T-cell (primary cell): Measurements from ENCODE around the gene KCNAB3. TPM values are rescaled to one million over a fixed set of nuclear protein-coding genes. Genes with fewer than 3 reads are reported as not detected.

Experiments
- ATAC-seq, 4 experiments: fragments of 200-7000 bp in 3 of 4; fragments of 150-1000 bp in 1 of 4; cut with Tn5 transposase; replicated peaks in 1 of 4; 1 replicate in 3 of 4; 2 replicates in 1 of 4; pipeline ENCODE4 v1.10.0; 2021; ENCODE audit warnings: moderate library complexity in 3 of 4, mild to moderate bottlenecking in 2 of 4, moderate number of reproducible peaks in 1 of 4
- CTCF ChIA-PET, 2 donors: fragments of 300-600 bp; sonication (Branson Sonifier 250); formaldehyde crosslinking; loops; one replicate each; lab custom pipeline; 2022; ENCODE audit warnings: antibody characterized with exemption in 2 of 2; lab: Charles Lee
- POLR2A ChIA-PET, 2 donors: fragments of 300-600 bp; sonication (Branson Sonifier 250); formaldehyde crosslinking; loops; one replicate each; lab custom pipeline; 2022; ENCODE audit warnings: antibody characterized with exemption in 2 of 2; lab: Charles Lee
- DNase-seq, 35 experiments: peaks; one replicate each; pipeline versions ENCODE4 v3.0.0 to v3.0.0-alpha.2; 2013 to 2023
- H3K27ac ChIP-seq: one replicate; pipeline ENCODE4 v1.5.1; 2013; ENCODE audit warnings: low read length
- H3K27me3 ChIP-seq, 2 experiments: replicated peaks in 1 of 2; 1 replicate in 1 of 2; 2 replicates in 1 of 2; pipeline versions ENCODE4 v1.6.1 to v1.7.0; 2013; ENCODE audit warnings: low read length in 1 of 2, mixed read lengths in 1 of 2; ENCODE audit not compliant: control insufficient read depth in 2 of 2, insufficient read depth in 2 of 2; ENCODE audit errors: extremely low read depth in 1 of 2
- H3K36me3 ChIP-seq, 2 donors: 1 replicate in 1 of 2; 2 replicates in 1 of 2; pipeline versions ENCODE4 v1.6.1 to v1.7.0; 2013; ENCODE audit warnings: low read length in 1 of 2; ENCODE audit not compliant: control insufficient read depth in 2 of 2, insufficient read depth in 1 of 2; ENCODE audit errors: extremely low read depth in 1 of 2
- H3K4me1 ChIP-seq, 2 experiments: 1 replicate in 1 of 2; 2 replicates in 1 of 2; pipeline versions ENCODE4 v1.6.1 to v1.7.0; 2013; ENCODE audit warnings: low read length in 2 of 2, mixed read lengths in 1 of 2; ENCODE audit not compliant: insufficient read depth in 2 of 2, control insufficient read depth in 1 of 2; ENCODE audit errors: extremely low read depth in 1 of 2
- H3K4me3 ChIP-seq, 2 donors: 1 replicate in 1 of 2; 2 replicates in 1 of 2; pipeline versions ENCODE4 v1.5.1 to v1.7.0; 2013; ENCODE audit warnings: mild to moderate bottlenecking in 2 of 2, low read length in 1 of 2, moderate library complexity in 1 of 2; ENCODE audit not compliant: control insufficient read depth in 1 of 2; ENCODE audit errors: extremely low read depth in 1 of 2
- H3K9me3 ChIP-seq: 2 replicates; pipeline ENCODE4 v1.7.0; 2013
- H3K27ac Mint-ChIP-seq, 2 donors: one replicate each; pipeline ENCODE4 v1.8.0; 2020 to 2021; ENCODE audit warnings: mild to moderate bottlenecking in 2 of 2, mixed read lengths in 2 of 2
- H3K27me3 Mint-ChIP-seq, 2 donors: one replicate each; pipeline ENCODE4 v1.8.0; 2021 to 2022; ENCODE audit warnings: mixed read lengths in 2 of 2
- H3K36me3 Mint-ChIP-seq: one replicate; pipeline ENCODE4 v1.8.0; 2021; ENCODE audit warnings: mixed read lengths
- H3K4me1 Mint-ChIP-seq, 3 donors: one replicate each; pipeline ENCODE4 v1.8.0; 2020 to 2022; ENCODE audit warnings: mixed read lengths in 3 of 3, mild to moderate bottlenecking in 1 of 3
- H3K4me3 Mint-ChIP-seq, 3 donors: one replicate each; pipeline ENCODE4 v1.8.0; 2020 to 2022; ENCODE audit warnings: mild to moderate bottlenecking in 3 of 3, mixed read lengths in 3 of 3, moderate library complexity in 3 of 3
- H3K9me3 Mint-ChIP-seq, 3 donors: one replicate each; pipeline ENCODE4 v1.8.0; 2020 to 2022; ENCODE audit warnings: mixed read lengths in 3 of 3
- WGBS: methylation state at CpG from one replicate; pipeline ENCODE4 v1.1.5; 2013; ENCODE audit warnings: missing lambda C conversion rate; ENCODE audit not compliant: insufficient coverage; 5-methylcytosine and 5-hydroxymethylcytosine counted together
- total RNA-seq, 35 experiments: library from RNA in 6 of 35; stranded (reverse) in 6 of 35; fragments of 120-200 nt in 1 of 35; gene quantifications; one replicate each; pipeline versions ENCODE4 v1.2.1 to v1.2.4 and lab custom pipeline; 2013 to 2026

The KCNAB3 gene
- total RNA-seq, 5 donors from 2014 or later (not counting 1 experiment from before 2014, with no cell fraction given): 10.0 to 18.1 (median 14.5) TPM

DNA sequence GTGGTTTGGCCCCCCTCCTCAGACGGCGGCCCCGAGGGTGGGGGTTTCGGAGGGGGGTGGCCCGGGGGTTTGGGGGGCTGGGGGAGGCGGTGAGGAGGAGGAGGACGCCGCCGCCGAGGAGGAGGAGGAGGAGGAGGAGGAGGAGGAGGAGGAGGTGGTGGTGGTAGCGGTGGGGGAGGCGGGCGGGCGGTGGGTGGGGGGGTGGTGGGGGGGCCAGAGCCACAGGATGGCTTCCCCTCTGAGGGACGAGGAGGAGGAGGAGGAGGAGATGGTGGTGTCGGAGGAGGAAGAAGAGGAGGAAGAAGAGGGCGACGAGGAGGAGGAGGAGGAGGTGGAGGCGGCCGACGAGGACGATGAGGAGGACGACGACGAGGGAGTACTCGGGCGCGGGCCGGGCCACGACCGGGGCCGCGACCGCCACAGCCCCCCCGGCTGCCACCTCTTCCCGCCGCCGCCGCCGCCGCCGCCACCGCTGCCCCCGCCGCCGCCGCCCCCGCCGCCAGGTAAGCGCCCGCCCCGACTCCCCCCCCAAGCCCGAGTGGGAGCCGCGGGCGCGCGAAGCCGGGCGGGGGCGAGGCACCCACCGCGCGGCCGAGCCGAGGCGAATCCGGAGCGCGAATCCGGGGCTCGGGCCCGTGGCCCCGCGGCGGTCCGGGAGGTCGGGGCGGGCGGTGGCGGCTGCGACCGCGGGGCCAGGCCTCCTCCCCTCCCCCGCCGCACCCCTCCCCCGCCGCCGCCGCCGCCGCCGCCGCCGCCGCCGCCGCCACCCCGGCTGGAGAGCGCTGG, 44.9 kb downstream of the KCNAB3 start:
- H3K27me3 Mint-ChIP-seq: no peaks in the 10 kb centered on the region
- Histone ChIP-seq H3K27ac (peak overlapping the region; percentile 77), H3K36me3 (peaks cover 0 to 19% of the 10 kb centered on the region in 2 donors), H3K4me1 (peaks cover 45 to 67% of the 10 kb centered on the region in 2 experiments), H3K4me3 (peak overlapping the region in 1 of 2 donors; percentile 85), H3K27me3 (no peaks in the 10 kb centered on the region), H3K9me3 (no peaks in the 10 kb centered on the region)
- ChIA-PET CTCF (no interaction called here), POLR2A (no interaction called here)
- H3K9me3 Mint-ChIP-seq: no peaks in the 10 kb centered on the region
- no peaks in the 10 kb centered on the region for H3K36me3 Mint-ChIP-seq
- WGBS: no CpG with 5 or more reads among the region's 100 CpGs
- peak overlapping the region in 1 of 2 donors; percentile 53 for H3K27ac Mint-ChIP-seq
- peak overlapping the region in 2 of 3 donors; percentile 61 to 75 for H3K4me3 Mint-ChIP-seq
- peak in 26 of 35 experiments; percentile 10 to 62 (median 24) for DNase-seq
- peaks cover 0 to 5% (median 4%) of the 10 kb centered on the region in 3 donors for H3K4me1 Mint-ChIP-seq
- ATAC-seq: peak in 2 of 4 experiments; percentile 2 to 3

DNA sequence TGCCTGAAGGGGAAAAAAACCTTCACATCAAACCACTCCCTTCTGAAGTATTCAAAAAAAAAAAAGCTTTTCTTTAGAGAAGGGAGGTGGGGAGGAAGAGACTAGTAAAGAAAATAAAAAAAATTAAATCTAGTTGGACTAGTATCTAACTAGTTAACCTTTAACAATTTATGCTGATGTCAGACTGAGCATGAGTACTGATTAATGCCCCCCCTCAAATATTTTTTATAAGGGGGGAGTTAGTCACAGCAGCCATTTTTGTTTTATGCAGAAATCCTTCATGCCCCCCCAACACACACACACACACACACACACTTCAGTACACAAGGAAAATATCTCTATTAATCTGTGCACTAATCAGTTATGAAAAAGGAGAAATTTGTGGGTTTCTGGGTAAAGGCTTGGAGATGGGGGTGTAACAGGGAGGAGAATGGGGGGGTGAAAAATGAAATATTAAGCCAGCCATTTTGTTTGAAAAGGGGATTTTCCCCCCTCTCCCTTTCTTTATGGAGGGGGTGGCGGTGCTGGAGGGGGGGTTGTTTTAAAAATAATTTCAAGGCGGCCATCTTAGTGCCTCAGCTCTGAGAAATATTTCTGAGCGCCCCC, 45.8 kb downstream of the KCNAB3 start:
- ChIA-PET POLR2A (interaction anchor here (0.6 kb wide), 2 partner anchors 12 to 22 kb away, joined by 7 to 9 read pairs; no protein-coding TSS in a partner anchor), CTCF (interaction anchor here (0.6 to 1.3 kb wide), 3 partner anchors 15 to 233 kb away, joined by 3 to 5 read pairs (median 3); partner anchors contain the start of gene RNF227 (in 1 of the 2))
- no peaks in the 10 kb centered on the region for H3K27me3 ChIP-seq
- no peaks in the 10 kb centered on the region for H3K9me3 ChIP-seq
- Mint-ChIP-seq H3K4me1 (peaks cover 0 to 4% (median 4%) of the 10 kb centered on the region in 3 donors), H3K9me3 (no peaks in the 10 kb centered on the region), H3K27ac (peak overlapping the region in 1 of 2 donors; percentile 61), H3K27me3 (no peaks in the 10 kb centered on the region), H3K4me3 (peak overlapping the region in 1 of 3 donors; percentile 77), H3K36me3 (no peaks in the 10 kb centered on the region)
- WGBS: no CpG with 5 or more reads among the region's 3 CpGs
- H3K36me3 ChIP-seq: peaks cover 0 to 15% of the 10 kb centered on the region in 2 donors
- ATAC-seq: no peak
- peak overlapping the region; percentile 59 for H3K27ac ChIP-seq
- peaks cover 47 to 58% of the 10 kb centered on the region in 2 experiments for H3K4me1 ChIP-seq
- peak in 29 of 35 experiments; percentile 13 to 76 (median 39) for DNase-seq
- peak overlapping the region in 1 of 2 donors; percentile 50 for H3K4me3 ChIP-seq

DNA sequence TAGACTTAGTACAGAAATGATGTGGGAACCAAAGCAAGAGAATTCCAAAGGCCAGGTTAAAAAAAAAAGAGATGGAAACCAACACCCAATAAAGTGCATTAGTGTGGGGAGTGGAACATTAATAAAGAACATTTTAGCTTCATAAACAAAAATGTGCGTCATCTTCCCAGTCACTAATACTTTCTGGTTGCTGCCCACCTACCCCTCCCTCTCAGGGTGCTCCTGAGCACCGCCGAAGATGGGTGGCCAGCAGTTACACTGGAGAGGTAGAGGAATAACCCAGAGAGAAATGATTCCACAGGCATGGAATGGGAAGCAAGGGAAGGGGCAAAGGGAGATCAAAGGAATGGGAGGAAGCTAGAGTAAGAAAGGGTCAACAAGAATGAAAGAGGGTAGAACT, 47.0 kb downstream of the KCNAB3 start:
- H3K4me1 ChIP-seq: peaks cover 40 to 47% of the 10 kb centered on the region in 2 experiments
- H3K4me3 ChIP-seq: no peak overlapping the region
- CTCF ChIA-PET: interaction anchor here in 1 of 2 donors (0.6 to 0.9 kb wide), 3 partner anchors 68 to 274 kb away, joined by 3 to 5 read pairs (median 3); no protein-coding TSS in a partner anchor

DNA sequence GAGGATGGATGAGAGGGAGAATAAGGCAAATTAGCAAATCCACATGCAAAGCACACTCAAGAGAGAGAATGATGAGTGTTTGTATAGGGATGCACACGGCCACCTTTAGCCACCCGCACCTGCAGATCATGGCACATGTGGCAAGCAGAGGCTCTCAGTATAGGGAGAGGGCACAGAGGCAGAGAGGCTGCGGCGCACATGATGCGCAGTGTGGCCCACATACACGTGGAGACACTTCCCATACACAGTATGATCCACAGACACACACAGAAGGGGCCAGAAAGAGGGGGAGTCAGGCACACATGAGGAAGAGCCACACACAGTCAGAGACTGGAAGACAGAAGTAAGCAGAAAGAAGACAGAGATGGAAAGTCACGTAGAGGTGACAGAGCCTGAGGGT, 47.6 kb downstream of the KCNAB3 start:
- no CpG with 5 or more reads among the region's 7 CpGs for WGBS
- ATAC-seq (no peak), DNase-seq (peak in 2 of 35 experiments; percentile 7 to 12)
- Mint-ChIP-seq H3K27me3 (no peaks in the 10 kb centered on the region), H3K4me1 (peaks cover 0 to 6% (median 4%) of the 10 kb centered on the region in 3 donors), H3K27ac (no peak overlapping the region), H3K9me3 (no peaks in the 10 kb centered on the region), H3K36me3 (no peaks in the 10 kb centered on the region), H3K4me3 (no peak overlapping the region)
- CTCF ChIA-PET: interaction anchor here in 1 of 2 donors (0.6 kb wide), 1 partner anchor 68 kb away, joined by 5 read pairs; no protein-coding TSS in a partner anchor
- Histone ChIP-seq H3K4me1 (peaks cover 40 to 44% of the 10 kb centered on the region in 2 experiments), H3K27ac (peak overlapping the region; percentile 5), H3K36me3 (peaks cover 0 to 18% of the 10 kb centered on the region in 2 donors), H3K27me3 (no peaks in the 10 kb centered on the region), H3K9me3 (no peaks in the 10 kb centered on the region), H3K4me3 (no peak overlapping the region)
- POLR2A ChIA-PET: no interaction called here

More for the DNA sequence above, 47.0 kb downstream of the KCNAB3 start:
- no peak overlapping the region for H3K27ac Mint-ChIP-seq
- peak overlapping the region; percentile 59 for H3K27ac ChIP-seq
- no peaks in the 10 kb centered on the region for H3K36me3 Mint-ChIP-seq
- no peak for ATAC-seq
- H3K27me3 ChIP-seq: no peaks in the 10 kb centered on the region
- H3K36me3 ChIP-seq: peaks cover 0 to 18% of the 10 kb centered on the region in 2 donors
- H3K4me3 Mint-ChIP-seq: no peak overlapping the region
- peaks cover 0 to 4% (median 4%) of the 10 kb centered on the region in 3 donors for H3K4me1 Mint-ChIP-seq
- no peaks in the 10 kb centered on the region for H3K9me3 Mint-ChIP-seq
- no peaks in the 10 kb centered on the region for H3K9me3 ChIP-seq
- WGBS: no CpG with 5 or more reads among the region's 3 CpGs
- peak in 1 of 35 experiments; percentile 10 for DNase-seq
- POLR2A ChIA-PET: no interaction called here
- no peaks in the 10 kb centered on the region for H3K27me3 Mint-ChIP-seq

DNA sequence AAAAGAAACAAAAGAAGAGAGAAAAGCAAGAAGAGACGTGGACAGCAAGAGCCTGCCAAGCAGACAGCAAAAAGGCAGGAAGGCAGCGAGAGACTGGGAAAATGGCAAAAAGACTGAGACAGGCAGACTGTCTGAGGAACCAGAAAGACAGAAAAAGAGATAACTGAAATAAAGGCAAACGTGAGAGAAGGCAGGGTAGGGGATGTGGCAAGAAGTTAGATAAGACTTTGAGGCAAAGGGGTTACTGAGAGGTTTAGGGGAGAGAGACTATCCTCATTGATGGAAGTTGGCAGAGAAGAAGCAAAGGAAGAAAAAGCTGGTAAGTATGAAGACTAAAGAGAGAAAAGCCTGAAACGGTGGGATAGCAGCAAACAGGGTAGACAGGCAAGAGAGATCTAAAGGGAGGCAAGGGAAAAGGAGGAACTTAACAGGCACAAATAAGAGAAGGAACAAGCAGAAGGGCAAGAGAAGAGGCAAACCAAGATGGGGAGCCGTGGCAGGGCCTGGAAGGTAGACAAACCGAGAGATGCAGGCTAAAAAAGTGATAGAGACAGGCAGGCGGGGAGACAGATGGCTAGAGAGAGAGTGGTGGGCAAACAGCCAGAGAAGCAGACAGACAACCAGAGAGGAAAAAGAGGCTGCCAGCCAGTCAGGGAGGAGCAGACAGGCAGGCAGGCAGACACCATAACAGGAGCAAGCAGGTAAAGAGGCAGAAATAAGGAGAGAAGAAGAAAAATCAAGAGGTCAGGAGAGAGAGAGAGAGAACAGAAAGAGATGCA, 48.2 kb downstream of the KCNAB3 start:
- Mint-ChIP-seq H3K27me3 (no peaks in the 10 kb centered on the region), H3K9me3 (no peaks in the 10 kb centered on the region), H3K27ac (no peak overlapping the region), H3K4me1 (peaks cover 2 to 6% (median 5%) of the 10 kb centered on the region in 3 donors), H3K4me3 (no peak overlapping the region), H3K36me3 (no peaks in the 10 kb centered on the region)
- ChIA-PET POLR2A (no interaction called here), CTCF (no interaction called here)
- ATAC-seq (no peak), DNase-seq (peak in 1 of 35 experiments; percentile 3)
- Histone ChIP-seq H3K36me3 (peaks cover 0 to 18% of the 10 kb centered on the region in 2 donors), H3K27ac (peak overlapping the region; percentile 5), H3K9me3 (no peaks in the 10 kb centered on the region), H3K27me3 (no peaks in the 10 kb centered on the region), H3K4me1 (peaks cover 38 to 40% of the 10 kb centered on the region in 2 experiments), H3K4me3 (no peak overlapping the region)
- 61% methylated on average over 7 of the region's 7 CpGs for WGBS
